DOHH2 (cell line): ENCODE results near the gene RPL23.
A peak's percentile ranks its signal among the peaks of the same experiment; 100 is the strongest.

ENCODE experiments used
- H3F3A ChIP-seq: fragments of 200-600 bp; sonication (generic), shearing (Covaris generic); 2 replicates; pipeline ENCODE4 v1.6.0; 2016; ENCODE audit warnings: antibody characterized with exemption, mild to moderate bottlenecking; ENCODE audit not compliant: control insufficient read depth, insufficient read depth
- H3K27ac ChIP-seq: fragments of 200-600 bp; sonication (generic); 2 replicates; pipeline ENCODE4 v1.5.1; 2014; ENCODE audit warnings: low read depth, mild to moderate bottlenecking, low read length, moderate library complexity
- H3K27me3 ChIP-seq: fragments of 200-600 bp; sonication (generic); 2 replicates; pipeline ENCODE4 v1.6.1; 2014; ENCODE audit warnings: mild to moderate bottlenecking, low read length, mixed read lengths; ENCODE audit not compliant: control insufficient read depth
- H3K36me3 ChIP-seq: fragments of 200-600 bp; sonication (generic); 2 replicates; pipeline ENCODE4 v1.6.1; 2014; ENCODE audit warnings: mild to moderate bottlenecking, low read length, moderate library complexity, mixed read lengths; ENCODE audit not compliant: control insufficient read depth
- H3K4me1 ChIP-seq: fragments of 200-600 bp; sonication (generic); 2 replicates; pipeline ENCODE4 v1.6.1; 2014; ENCODE audit warnings: mild to moderate bottlenecking, low read length, mixed read lengths; ENCODE audit not compliant: control insufficient read depth
- H3K4me2 ChIP-seq: fragments of 200-600 bp; sonication (generic); 2 replicates; pipeline ENCODE4 v1.6.0; 2014; ENCODE audit warnings: mild to moderate bottlenecking, low read length, moderate library complexity
- H3K4me3 ChIP-seq: fragments of 200-600 bp; sonication (generic); 2 replicates; pipeline ENCODE4 v1.5.1; 2014; ENCODE audit warnings: mild to moderate bottlenecking, low read length, mixed read lengths
- H3K79me2 ChIP-seq: fragments of 200-600 bp; sonication (generic); 2 replicates; pipeline ENCODE4 v1.6.1; 2014; ENCODE audit warnings: mild to moderate bottlenecking, low read length, mixed read lengths; ENCODE audit not compliant: control insufficient read depth
- H3K9me2 ChIP-seq: fragments of 200-600 bp; sonication (generic); replicated peaks from 2 replicates; pipeline ENCODE4 v1.6.1; 2014; ENCODE audit warnings: mild to moderate bottlenecking, low read length, mixed read lengths; ENCODE audit not compliant: control insufficient read depth
- H3K9me3 ChIP-seq: fragments of 200-600 bp; sonication (generic); 2 replicates; pipeline ENCODE4 v1.6.1; 2014; ENCODE audit warnings: antibody characterized with exemption, low read length, mixed read lengths; ENCODE audit not compliant: control insufficient read depth, insufficient read depth
- H4K20me1 ChIP-seq: fragments of 200-600 bp; sonication (generic); 2 replicates; pipeline ENCODE4 v1.6.0; 2014; ENCODE audit warnings: low read depth, mild to moderate bottlenecking, antibody characterized with exemption, low read length, moderate library complexity; ENCODE audit not compliant: control insufficient read depth, insufficient read depth
- CTCF ChIP-seq: fragments of 200-600 bp; sonication (generic); IDR thresholded peaks from one replicate; pipeline ENCODE4 v1.5.1; 2014; ENCODE audit warnings: antibody characterized with exemption, mild to moderate bottlenecking, low read depth, low read length; ENCODE audit not compliant: poor library complexity, severe bottlenecking
- EZH2phosphoT487 ChIP-seq: fragments of 200-600 bp; sonication (generic); IDR thresholded peaks from 2 replicates; pipeline ENCODE4 v1.6.1; 2017; ENCODE audit warnings: borderline replicate concordance, mild to moderate bottlenecking, antibody characterized with exemption, low read length, moderate library complexity, mixed read lengths

Gene RPL23

GRCh38 chr17:38848939-38849605, 4.4 kb downstream of the RPL23 start:
- Histone ChIP-seq H3K27me3 (no peaks in the 10 kb centered on the region), H4K20me1 (peaks cover 38% of the 10 kb centered on the region), H3K4me3 (no peak overlapping the region), H3K36me3 (peaks cover 62% of the 10 kb centered on the region), H3K9me3 (no peaks in the 10 kb centered on the region), H3F3A (peaks cover 83% of the 10 kb centered on the region), H3K79me2 (peaks cover 34% of the 10 kb centered on the region), H3K27ac (no peak overlapping the region), H3K4me1 (peaks cover 22% of the 10 kb centered on the region), H3K4me2 (no peak overlapping the region), H3K9me2 (no peaks in the 10 kb centered on the region)
- no peak for TF ChIP-seq EZH2phosphoT487
- no peak for TF ChIP-seq CTCF

- H4K20me1 ChIP-seq: peaks cover 38% of the 10 kb centered on the region
- peaks cover 22% of the 10 kb centered on the region for H3K4me1 ChIP-seq
- peaks cover 34% of the 10 kb centered on the region for H3K79me2 ChIP-seq
- 0 out of 2 replicates have a peak overlapping the region, but pooled peaks have one; percentile 0 for H3K4me2 ChIP-seq
- no peaks in the 10 kb centered on the region for H3K9me3 ChIP-seq
- no peaks in the 10 kb centered on the region for H3K27me3 ChIP-seq
- H3K27ac ChIP-seq: no peak overlapping the region
- no peak overlapping the region for H3K4me3 ChIP-seq
- no peaks in the 10 kb centered on the region for H3K9me2 ChIP-seq
- peaks cover 62% of the 10 kb centered on the region for H3K36me3 ChIP-seq
- H3F3A ChIP-seq: peaks cover 85% of the 10 kb centered on the region
- TF ChIP-seq EZH2phosphoT487: no peak
- no peak for TF ChIP-seq CTCF
These were observed 5.0 kb downstream of the RPL23 start for GRCh38 chr17:38848557-38848891.

GRCh38 chr17:38844261-38844757, 9.2 kb downstream of the RPL23 start:
- H3K4me3 ChIP-seq: no peak overlapping the region
- H3K27me3 ChIP-seq: no peaks in the 10 kb centered on the region
- no peak overlapping the region for H3K4me2 ChIP-seq
- H3K9me3 ChIP-seq: no peaks in the 10 kb centered on the region
- peaks cover 20% of the 10 kb centered on the region for H3K36me3 ChIP-seq
- TF ChIP-seq EZH2phosphoT487 (no peak), CTCF (no peak)
- H3K79me2 ChIP-seq: no peaks in the 10 kb centered on the region
- H3F3A ChIP-seq: peaks cover 44% of the 10 kb centered on the region
- H3K27ac ChIP-seq: no peak overlapping the region
- H3K4me1 ChIP-seq: 0 out of 2 replicates have a peak, but pooled peaks cover 3% of the 10 kb centered on the region
- H4K20me1 ChIP-seq: peaks cover 7% of the 10 kb centered on the region; the same call in 1 of the 2 replicates
- no peaks in the 10 kb centered on the region for H3K9me2 ChIP-seq
